A673 (cell line): ENCODE measurements around the gene TRAPPC12. TPM values are rescaled to one million over a fixed set of nuclear protein-coding genes. Genes with fewer than 3 reads are reported as not detected.

Experiments used
- BruUV-seq: library from RNA; stranded (reverse); fragments of 400-500 nt; replicated peaks from 2 replicates; lab custom pipeline; 2021; lab: Mats Ljungman, UMichigan
- CTCF ChIA-PET: fragments of 300-600 bp; sonication (Branson Sonifier 250); formaldehyde crosslinking; loops from one replicate; lab custom pipeline; 2022; ENCODE audit warnings: antibody characterized with exemption; lab: Charles Lee
- POLR2A ChIA-PET: fragments of 300-600 bp; sonication (Branson Sonifier 250); formaldehyde crosslinking; loops from one replicate; lab custom pipeline; 2022; ENCODE audit warnings: antibody characterized with exemption; ENCODE audit not compliant: low non-redundant PET; lab: Charles Lee
- DNase-seq: peaks from one replicate; pipeline ENCODE4 v3.0.0-alpha.2; 2015; ENCODE audit warnings: low spot score
- H3K27ac ChIP-seq: fragments of 200-600 bp; sonication (generic); 2 replicates; pipeline ENCODE4 v1.5.1; 2016; ENCODE audit warnings: mixed run types, low read depth, mild to moderate bottlenecking, mixed read lengths, antibody characterized with exemption, low read length; ENCODE audit not compliant: poor library complexity, severe bottlenecking
- H3K27me3 ChIP-seq: fragments of 200-600 bp; sonication (generic); replicated peaks from 2 replicates; pipeline ENCODE4 v1.6.1; 2017; ENCODE audit warnings: mixed run types, low read depth, mild to moderate bottlenecking, mixed read lengths, antibody characterized with exemption, low read length; ENCODE audit not compliant: insufficient read depth, poor library complexity
- H3K36me3 ChIP-seq: fragments of 200-600 bp; sonication (generic); 2 replicates; pipeline ENCODE4 v1.6.1; 2016; ENCODE audit warnings: mixed run types, mild to moderate bottlenecking, mixed read lengths, antibody characterized with exemption, low read length; ENCODE audit not compliant: insufficient read depth, poor library complexity, severe bottlenecking
- H3K4me1 ChIP-seq: fragments of 200-600 bp; sonication (generic); 2 replicates; pipeline ENCODE4 v1.6.1; 2017; ENCODE audit warnings: mixed run types, mild to moderate bottlenecking, mixed read lengths, antibody characterized with exemption, low read length; ENCODE audit not compliant: insufficient read depth, poor library complexity, severe bottlenecking
- H3K4me3 ChIP-seq: fragments of 200-600 bp; sonication (generic); 2 replicates; pipeline ENCODE4 v1.5.1; 2016; ENCODE audit warnings: low read depth, mixed run types, mild to moderate bottlenecking, mixed read lengths, low read length; ENCODE audit not compliant: poor library complexity, severe bottlenecking
- H3K9me3 ChIP-seq: fragments of 200-600 bp; sonication (generic); 2 replicates; pipeline ENCODE4 v1.6.1; 2016; ENCODE audit warnings: mixed run types, low read depth, mild to moderate bottlenecking, mixed read lengths, antibody characterized with exemption, low read length; ENCODE audit not compliant: poor library complexity, severe bottlenecking
- EZH2 ChIP-seq: fragments of 200-600 bp; sonication (generic); IDR thresholded peaks from 2 replicates; pipeline ENCODE4 v1.6.1; 2017; ENCODE audit warnings: borderline replicate concordance, low read depth, mild to moderate bottlenecking, mixed read lengths, antibody characterized with exemption, low read length; ENCODE audit not compliant: poor library complexity, severe bottlenecking
- intact Hi-C: fragments of 100-400 bp; cut with micrococcal nuclease; formaldehyde crosslinking; loops from one replicate; pipeline ENCODE4 v1.10.0; 2022; ENCODE audit not compliant: unreplicated experiment
- total RNA-seq: library from RNA; stranded (reverse); gene quantifications from 2 replicates; pipeline ENCODE4 v1.2.3, GENCODE V29; 2021
- TF ChIP-seq, protein P1 (sequence below): fragments of 300-800, 200-600 bp; sonication (generic); conservative IDR thresholded peaks from 2 replicates; pipeline ENCODE4 v1.5.1; 2017; ENCODE audit warnings: low read depth, mild to moderate bottlenecking, antibody characterized with exemption, low read length, moderate library complexity, mixed read lengths

TRAPPC12 gene
- total RNA-seq, 1 experiment from 2014 or later = 94.4 TPM

GRCh38 chr2:3424171-3424795 is 44.8 kb downstream of the TRAPPC12 start:
- no TSS peak for BruUV-seq
- Histone ChIP-seq H3K27me3 (no peaks in the 10 kb centered on the region), H3K4me3 (no peak overlapping the region), H3K9me3 (no peaks in the 10 kb centered on the region), H3K4me1 (no peaks in the 10 kb centered on the region), H3K27ac (no peak overlapping the region), H3K36me3 (peaks cover 42% of the 10 kb centered on the region)
- DNase-seq = no peak
- ChIA-PET CTCF (interaction anchor here (1.5 kb wide), 1 partner anchor 38 kb away, joined by 3 read pairs; no protein-coding TSS in a partner anchor), POLR2A (no interaction called here)
- no peak for TF ChIP-seq EZH2
- TF ChIP-seq, protein P1, sequence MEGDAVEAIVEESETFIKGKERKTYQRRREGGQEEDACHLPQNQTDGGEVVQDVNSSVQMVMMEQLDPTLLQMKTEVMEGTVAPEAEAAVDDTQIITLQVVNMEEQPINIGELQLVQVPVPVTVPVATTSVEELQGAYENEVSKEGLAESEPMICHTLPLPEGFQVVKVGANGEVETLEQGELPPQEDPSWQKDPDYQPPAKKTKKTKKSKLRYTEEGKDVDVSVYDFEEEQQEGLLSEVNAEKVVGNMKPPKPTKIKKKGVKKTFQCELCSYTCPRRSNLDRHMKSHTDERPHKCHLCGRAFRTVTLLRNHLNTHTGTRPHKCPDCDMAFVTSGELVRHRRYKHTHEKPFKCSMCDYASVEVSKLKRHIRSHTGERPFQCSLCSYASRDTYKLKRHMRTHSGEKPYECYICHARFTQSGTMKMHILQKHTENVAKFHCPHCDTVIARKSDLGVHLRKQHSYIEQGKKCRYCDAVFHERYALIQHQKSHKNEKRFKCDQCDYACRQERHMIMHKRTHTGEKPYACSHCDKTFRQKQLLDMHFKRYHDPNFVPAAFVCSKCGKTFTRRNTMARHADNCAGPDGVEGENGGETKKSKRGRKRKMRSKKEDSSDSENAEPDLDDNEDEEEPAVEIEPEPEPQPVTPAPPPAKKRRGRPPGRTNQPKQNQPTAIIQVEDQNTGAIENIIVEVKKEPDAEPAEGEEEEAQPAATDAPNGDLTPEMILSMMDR = no peak
- intact Hi-C loops = loop anchor here (5.0 kb wide), 1 partner anchor 228 kb away; no protein-coding TSS in a partner anchor

DNA sequence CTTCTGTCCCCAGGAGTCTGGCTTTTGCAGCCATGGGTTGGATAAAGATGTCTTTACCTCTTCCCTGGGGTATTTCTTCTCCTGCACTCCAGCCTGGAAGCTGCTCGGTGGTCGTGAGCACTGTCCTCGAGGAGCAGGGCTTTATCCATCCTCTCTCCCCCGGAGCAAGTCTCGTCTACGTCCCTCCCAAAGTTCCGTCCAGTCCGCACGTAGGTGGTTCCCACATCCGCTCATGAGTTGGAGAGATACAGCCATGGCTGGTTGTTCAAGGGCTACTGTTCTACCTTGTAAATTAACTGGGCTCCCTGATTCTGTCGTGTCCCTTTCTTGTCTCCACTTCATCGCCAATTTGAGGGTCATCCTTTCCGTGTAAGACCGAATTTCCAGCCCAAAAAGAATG is 47.1 kb downstream of the TRAPPC12 start:
- peaks cover 42% of the 10 kb centered on the region for H3K36me3 ChIP-seq
- H3K4me1 ChIP-seq = peaks cover 2% of the 10 kb centered on the region
- no peak overlapping the region for H3K4me3 ChIP-seq
- no peaks in the 10 kb centered on the region for H3K27me3 ChIP-seq
- POLR2A ChIA-PET = no interaction called here
- no peak for DNase-seq
- TF ChIP-seq, protein P1 = no peak
- no peak for TF ChIP-seq EZH2
- intact Hi-C loops = no loop called here
- H3K9me3 ChIP-seq = no peaks in the 10 kb centered on the region
- BruUV-seq = no TSS peak
- CTCF ChIA-PET = no interaction called here
- H3K27ac ChIP-seq = no peak overlapping the region

DNA sequence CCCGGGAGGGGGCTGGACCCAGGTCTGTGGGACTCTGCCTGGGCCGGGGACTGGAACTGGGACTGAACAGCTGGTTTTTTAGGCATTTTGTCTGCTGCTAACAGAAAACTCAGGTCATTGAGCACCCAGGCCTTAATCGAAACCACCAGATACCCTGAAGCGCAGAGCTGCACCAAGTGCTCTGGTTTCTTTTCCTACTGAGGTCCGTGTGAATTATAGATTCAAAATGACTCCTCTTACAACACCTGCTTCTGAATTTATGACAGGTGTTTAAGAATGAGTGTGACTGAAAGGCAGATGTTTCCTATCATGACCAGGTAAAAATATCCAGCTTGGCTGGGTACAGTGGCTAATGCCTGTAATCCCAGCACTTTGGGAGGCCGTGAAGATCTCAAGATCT is 47.8 kb downstream of the TRAPPC12 start:
- no peaks in the 10 kb centered on the region for H3K9me3 ChIP-seq
- H3K27ac ChIP-seq = no peak overlapping the region
- no TSS peak for BruUV-seq
- no peak for DNase-seq
- intact Hi-C loops = no loop called here
- CTCF ChIA-PET = no interaction called here
- no peaks in the 10 kb centered on the region for H3K27me3 ChIP-seq
- TF ChIP-seq, protein P1 = no peak
- TF ChIP-seq EZH2 = no peak
- H3K4me1 ChIP-seq = peaks cover 7% of the 10 kb centered on the region
- H3K4me3 ChIP-seq = no peak overlapping the region
- POLR2A ChIA-PET = no interaction called here
- H3K36me3 ChIP-seq = peaks cover 36% of the 10 kb centered on the region
